ENCODE measurements around the gene FABP7.

FABP7 gene

DNA sequence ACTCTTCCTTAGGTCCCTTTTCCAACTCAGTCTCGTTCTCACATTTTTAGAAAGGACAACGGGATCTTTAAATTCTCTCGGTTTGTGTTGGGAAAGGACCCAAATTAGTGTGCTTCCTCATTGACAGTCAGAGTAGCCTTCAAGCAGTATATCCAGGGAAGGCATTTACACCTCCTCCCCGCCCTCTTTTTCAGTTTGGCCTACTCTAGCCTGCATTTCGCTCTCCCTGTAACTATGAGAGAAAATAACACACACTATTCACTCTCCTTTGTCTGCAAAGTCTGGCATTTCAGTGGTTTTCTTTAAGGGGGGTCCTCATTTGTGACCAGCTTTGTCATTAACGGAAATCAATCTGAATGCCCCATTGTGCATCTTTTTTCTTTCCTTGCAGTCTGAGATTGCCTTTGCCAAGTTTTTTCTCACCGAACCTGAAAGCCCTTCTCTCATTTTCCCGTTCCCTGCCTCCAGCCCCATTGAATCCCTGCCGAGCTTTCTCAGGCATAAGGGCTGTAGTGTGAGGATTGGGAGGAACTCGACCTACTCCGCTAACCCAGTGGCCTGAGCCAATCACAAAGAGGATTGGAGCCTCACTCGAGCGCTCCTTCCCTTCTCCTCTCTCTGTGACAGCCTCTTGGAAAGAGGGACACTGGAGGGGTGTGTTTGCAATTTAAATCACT is 393 bp upstream of the FABP7 start:
- TF ChIP-seq, protein P1, sequence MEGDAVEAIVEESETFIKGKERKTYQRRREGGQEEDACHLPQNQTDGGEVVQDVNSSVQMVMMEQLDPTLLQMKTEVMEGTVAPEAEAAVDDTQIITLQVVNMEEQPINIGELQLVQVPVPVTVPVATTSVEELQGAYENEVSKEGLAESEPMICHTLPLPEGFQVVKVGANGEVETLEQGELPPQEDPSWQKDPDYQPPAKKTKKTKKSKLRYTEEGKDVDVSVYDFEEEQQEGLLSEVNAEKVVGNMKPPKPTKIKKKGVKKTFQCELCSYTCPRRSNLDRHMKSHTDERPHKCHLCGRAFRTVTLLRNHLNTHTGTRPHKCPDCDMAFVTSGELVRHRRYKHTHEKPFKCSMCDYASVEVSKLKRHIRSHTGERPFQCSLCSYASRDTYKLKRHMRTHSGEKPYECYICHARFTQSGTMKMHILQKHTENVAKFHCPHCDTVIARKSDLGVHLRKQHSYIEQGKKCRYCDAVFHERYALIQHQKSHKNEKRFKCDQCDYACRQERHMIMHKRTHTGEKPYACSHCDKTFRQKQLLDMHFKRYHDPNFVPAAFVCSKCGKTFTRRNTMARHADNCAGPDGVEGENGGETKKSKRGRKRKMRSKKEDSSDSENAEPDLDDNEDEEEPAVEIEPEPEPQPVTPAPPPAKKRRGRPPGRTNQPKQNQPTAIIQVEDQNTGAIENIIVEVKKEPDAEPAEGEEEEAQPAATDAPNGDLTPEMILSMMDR (IDR thresholded peaks at IDR 0.05; ENCODE audit: insufficient read depth, missing control alignments): no peak
- no peak for FAIRE-seq
- DNase-seq (ENCODE audit: insufficient read length, low spot score): no peak

GRCh38 chr6:122780114-122780513 is 598 bp downstream of the FABP7 start:
- no peak for FAIRE-seq
- DNase-seq (ENCODE audit: insufficient read length, low spot score): no peak
- TF ChIP-seq, protein P1 (IDR thresholded peaks at IDR 0.05; ENCODE audit: insufficient read depth, missing control alignments): no peak

- TF ChIP-seq, protein P1 (IDR thresholded peaks at IDR 0.05; ENCODE audit: insufficient read depth, missing control alignments): no peak
- FAIRE-seq: no peak
- no peak for DNase-seq (ENCODE audit: insufficient read length, low spot score)
Observed at GRCh38 chr6:122781716-122782115, 2.2 kb downstream of the FABP7 start.

GRCh38 chr6:122783401-122783800 is 3.9 kb downstream of the FABP7 start:
- no peak for FAIRE-seq
- TF ChIP-seq, protein P1 (IDR thresholded peaks at IDR 0.05; ENCODE audit: insufficient read depth, missing control alignments): no peak
- no peak for DNase-seq (ENCODE audit: insufficient read length, low spot score)

- no peak for FAIRE-seq
- TF ChIP-seq, protein P1 (IDR thresholded peaks at IDR 0.05; ENCODE audit: insufficient read depth, missing control alignments): no peak
- no peak for DNase-seq (ENCODE audit: insufficient read length, low spot score)
Observed at GRCh38 chr6:122785891-122786290, 6.4 kb downstream of the FABP7 start.

- no peak for DNase-seq (ENCODE audit: insufficient read length, low spot score)
- no peak for FAIRE-seq
- TF ChIP-seq, protein P1 (IDR thresholded peaks at IDR 0.05; ENCODE audit: insufficient read depth, missing control alignments): no peak
Observed at GRCh38 chr6:122787721-122788120, 8.2 kb downstream of the FABP7 start.

- no peak for FAIRE-seq
- TF ChIP-seq, protein P1 (IDR thresholded peaks at IDR 0.05; ENCODE audit: insufficient read depth, missing control alignments): no peak
- DNase-seq (ENCODE audit: insufficient read length, low spot score): no peak
Observed at GRCh38 chr6:122788208-122788607, 8.7 kb downstream of the FABP7 start.

Measured in D721Med (cell line).